GM19455 (cell line): ENCODE results near the gene PERP.

Experiments
- ATAC-seq: cut with Tn5 transposase; IDR thresholded peaks from one replicate; pipeline ENCODE4 v1.9.1; 2021; ENCODE audit not compliant: unreplicated experiment

PERP gene

GRCh38 chr6:138063726-138064125 is 43.5 kb downstream of the PERP start:
- ATAC-seq = no peak

- ATAC-seq = no peak
These were observed 52.2 kb downstream of the PERP start for GRCh38 chr6:138054982-138055381.

- ATAC-seq = no peak
These were observed 54.4 kb downstream of the PERP start for GRCh38 chr6:138052783-138053182.

- ATAC-seq = no peak
These were observed 62.2 kb downstream of the PERP start for GRCh38 chr6:138044972-138045371.

GRCh38 chr6:138044458-138044857 is 62.8 kb downstream of the PERP start:
- ATAC-seq = no peak
